ENCODE results near the gene STK24. TPM values are rescaled to one million over a fixed set of nuclear protein-coding genes. Genes with fewer than 3 reads are reported as not detected.
A peak's percentile ranks its signal among the peaks of the same experiment; 100 is the strongest.

The STK24 gene
- total RNA-seq, 1 donor: 56.6 TPM

GRCh38 chr13:98447881-98448641 is 128.8 kb downstream of the STK24 start:
- DNase-seq (ENCODE audit: low read depth): peak; percentile 28
- no peak overlapping the region for H3K4me3 ChIP-seq (ENCODE audit: low read depth, low read length)
- TF ChIP-seq CTCF (IDR thresholded peaks at IDR 0.05; ENCODE audit: insufficient read depth, low read depth, low read length): peak; percentile 43

GRCh38 chr13:98447130-98447529 is 129.8 kb downstream of the STK24 start:
- TF ChIP-seq CTCF (IDR thresholded peaks at IDR 0.05; ENCODE audit: insufficient read depth, low read depth, low read length): no peak
- no peak for DNase-seq (ENCODE audit: low read depth)
- H3K4me3 ChIP-seq (ENCODE audit: low read depth, low read length): no peak overlapping the region

GRCh38 chr13:98446234-98446621 is 130.7 kb downstream of the STK24 start:
- no peak for TF ChIP-seq CTCF (IDR thresholded peaks at IDR 0.05; ENCODE audit: insufficient read depth, low read depth, low read length)
- no peak for DNase-seq (ENCODE audit: low read depth)
- H3K4me3 ChIP-seq (ENCODE audit: low read depth, low read length): no peak overlapping the region

GRCh38 chr13:98445340-98446233 is 131.3 kb downstream of the STK24 start:
- TF ChIP-seq CTCF (IDR thresholded peaks at IDR 0.05; ENCODE audit: insufficient read depth, low read depth, low read length): peak; percentile 95
- peak; percentile 58 for DNase-seq (ENCODE audit: low read depth)
- no peak overlapping the region for H3K4me3 ChIP-seq (ENCODE audit: low read depth, low read length)

GRCh38 chr13:98444381-98444780 is 132.5 kb downstream of the STK24 start:
- no peak overlapping the region for H3K4me3 ChIP-seq (ENCODE audit: low read depth, low read length)
- no peak for TF ChIP-seq CTCF (IDR thresholded peaks at IDR 0.05; ENCODE audit: insufficient read depth, low read depth, low read length)
- no peak for DNase-seq (ENCODE audit: low read depth)

GRCh38 chr13:98443800-98444325 is 133.0 kb downstream of the STK24 start:
- H3K4me3 ChIP-seq (ENCODE audit: low read depth, low read length): no peak overlapping the region
- no peak for DNase-seq (ENCODE audit: low read depth)
- no peak for TF ChIP-seq CTCF (IDR thresholded peaks at IDR 0.05; ENCODE audit: insufficient read depth, low read depth, low read length)

All from fibroblast of villous mesenchyme (primary cell).